ENCODE data around the gene LGR6.
"Not testable (repeated sequence)": the region's sequence is repeated elsewhere in the genome, so short reads cannot be mapped to it uniquely, and the experiment has no call there.

The LGR6 gene

DNA sequence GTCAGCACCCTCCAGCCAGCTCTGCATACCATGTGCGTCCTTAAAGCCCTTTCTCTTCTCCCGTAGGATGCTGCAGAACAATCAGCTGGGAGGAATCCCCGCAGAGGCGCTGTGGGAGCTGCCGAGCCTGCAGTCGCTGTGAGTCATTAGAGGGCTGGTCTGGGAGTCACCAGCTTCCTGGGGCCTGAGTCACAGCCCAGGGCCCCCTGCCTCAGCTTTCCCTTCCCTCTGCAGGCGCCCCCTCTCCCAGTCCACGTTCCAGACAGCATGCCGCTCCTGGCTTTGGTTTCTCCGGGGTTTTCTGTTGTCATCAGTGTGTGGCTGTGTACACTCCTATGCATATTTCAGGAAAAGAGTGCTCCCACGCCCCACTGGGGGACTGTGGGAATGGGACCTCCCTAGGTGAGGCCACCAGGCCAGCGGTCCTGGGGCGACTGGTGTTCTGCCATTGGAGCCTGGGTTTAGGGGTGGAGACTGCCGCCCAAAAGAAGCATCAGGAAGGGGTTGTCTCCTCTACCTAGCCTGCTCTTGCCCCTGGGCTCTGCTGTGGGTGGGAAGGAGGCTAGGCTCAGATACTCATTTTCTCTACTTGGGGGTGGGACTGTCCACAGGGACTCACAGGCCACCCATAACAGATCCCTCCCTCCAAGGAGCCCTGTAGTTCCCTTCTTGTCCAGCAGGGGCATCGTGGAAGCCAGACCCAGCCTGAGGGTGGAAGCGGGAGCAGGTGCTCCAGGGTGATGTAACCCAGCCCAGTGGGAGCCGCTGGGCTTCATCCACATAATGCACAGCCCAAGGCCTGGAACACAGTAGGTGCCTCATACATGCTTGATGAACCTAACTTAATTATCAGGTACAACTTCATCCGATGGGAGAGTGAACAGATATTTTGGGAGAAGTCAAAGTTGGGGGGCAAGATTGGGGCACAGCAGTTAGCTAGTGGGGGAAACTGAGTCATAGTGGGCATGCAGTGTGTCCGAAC lies 42.5 kb downstream of the LGR6 start:
- peaks cover 41% of the 10 kb centered on the region for H3K4me1 ChIP-seq (ENCODE audit: insufficient read depth, low read length)
- peak overlapping the region; percentile 30 for H3K9ac ChIP-seq (ENCODE audit: low read depth, low read length)
- H3K9me3 ChIP-seq (ENCODE audit: control insufficient read depth, insufficient read depth, low read length), result no peaks in the 10 kb centered on the region
- H3K36me3 ChIP-seq (ENCODE audit: insufficient read depth, low read length), result no peaks in the 10 kb centered on the region

DNA sequence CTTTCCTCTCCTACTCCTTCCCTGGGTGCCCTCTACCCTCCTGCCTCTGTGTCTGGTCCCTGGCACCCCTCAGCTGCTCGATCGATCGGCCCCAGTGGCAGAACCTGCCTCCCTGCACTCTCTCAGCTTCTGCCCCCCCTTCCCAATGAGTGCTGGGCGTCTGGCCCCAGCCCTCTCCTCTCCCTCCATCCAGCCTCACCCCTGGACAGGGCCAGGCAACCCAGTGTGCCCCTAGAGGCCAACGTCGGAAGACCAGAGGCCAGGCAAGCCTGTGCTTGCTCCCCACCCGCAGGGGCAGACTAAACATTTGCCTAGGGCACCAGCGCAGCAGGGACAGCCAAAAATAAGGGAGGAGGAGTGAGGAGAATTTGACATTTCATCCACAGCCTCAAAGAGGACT lies 43.5 kb downstream of the LGR6 start:
- peaks cover 41% of the 10 kb centered on the region for H3K4me1 ChIP-seq (ENCODE audit: insufficient read depth, low read length)
- peak overlapping the region; percentile 21 for H3K9ac ChIP-seq (ENCODE audit: low read depth, low read length)
- H3K9me3 ChIP-seq (ENCODE audit: control insufficient read depth, insufficient read depth, low read length), result no peaks in the 10 kb centered on the region; the same call in 1 of the 2 replicates
- H3K36me3 ChIP-seq (ENCODE audit: insufficient read depth, low read length), result no peaks in the 10 kb centered on the region

DNA sequence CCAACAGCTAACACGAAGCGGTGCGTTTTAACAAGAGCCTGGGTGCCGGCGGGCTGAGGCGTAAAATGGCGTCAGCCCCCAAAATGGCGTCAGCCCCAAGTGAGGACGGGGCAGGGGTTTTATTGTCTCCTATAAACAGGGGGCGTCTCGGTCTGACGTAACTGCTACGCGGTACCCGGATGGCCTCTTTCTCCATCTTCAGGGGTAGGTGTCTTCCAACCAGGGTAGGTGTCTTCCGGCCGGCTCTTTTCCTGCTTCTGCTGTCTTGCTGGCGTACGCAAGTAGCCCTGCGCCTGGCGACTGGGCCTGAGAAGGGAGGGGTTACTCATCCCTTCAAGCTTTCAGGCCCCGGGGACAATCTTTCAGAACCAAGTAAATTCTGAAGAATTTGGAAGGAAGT lies 45.3 kb downstream of the LGR6 start:
- Histone ChIP-seq H3K9me3 (ENCODE audit: control insufficient read depth, insufficient read depth, low read length) (no peaks in the 10 kb centered on the region; the same call in 1 of the 2 replicates), H3K9ac (ENCODE audit: low read depth, low read length) (no peak overlapping the region), H3K4me1 (ENCODE audit: insufficient read depth, low read length) (peaks cover 30% of the 10 kb centered on the region), H3K36me3 (ENCODE audit: insufficient read depth, low read length) (no peaks in the 10 kb centered on the region)

DNA sequence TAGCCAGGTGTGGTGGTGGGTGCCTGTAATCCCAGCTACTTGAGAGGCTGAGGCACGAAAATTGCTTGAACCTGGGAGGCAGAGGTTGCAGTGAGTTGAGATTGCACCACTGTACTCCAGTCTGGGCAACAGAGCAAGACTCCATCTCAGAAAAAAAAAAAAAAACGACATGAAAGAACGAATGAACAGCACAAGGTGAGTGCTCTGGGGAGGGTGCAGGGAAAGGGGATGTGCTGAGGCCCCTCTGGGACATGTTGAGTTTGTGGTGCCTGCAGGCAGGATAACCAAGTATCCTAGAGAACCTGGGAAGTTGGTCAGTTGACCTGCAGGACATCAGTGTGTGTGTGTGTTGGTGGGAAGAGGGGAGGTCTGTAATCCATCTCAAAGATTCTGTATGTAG lies 46.6 kb downstream of the LGR6 start:
- peaks cover 18% of the 10 kb centered on the region for H3K4me1 ChIP-seq (ENCODE audit: insufficient read depth, low read length)
- H3K9me3 ChIP-seq (ENCODE audit: control insufficient read depth, insufficient read depth, low read length), result not testable (repeated sequence)

DNA sequence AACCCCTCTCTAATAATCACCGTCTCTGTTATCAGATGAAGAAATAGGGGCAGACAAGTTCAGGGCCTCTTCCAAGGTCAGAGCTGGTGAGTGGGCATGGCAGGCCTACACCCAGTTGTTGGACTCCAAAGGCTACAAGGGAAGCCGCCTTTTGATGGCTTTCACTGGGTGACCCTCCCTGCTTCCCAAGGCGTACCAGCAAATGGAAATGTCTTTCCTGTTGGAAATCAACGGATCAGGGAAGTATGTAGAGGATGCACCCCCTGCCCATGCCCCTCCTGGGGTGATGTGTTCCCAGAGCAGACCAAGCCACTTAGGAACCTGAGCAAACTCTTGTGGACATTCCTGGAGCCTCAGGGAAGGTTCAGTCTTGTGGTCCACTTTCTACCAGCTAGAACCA lies 47.4 kb downstream of the LGR6 start:
- Histone ChIP-seq H3K9me3 (ENCODE audit: control insufficient read depth, insufficient read depth, low read length) (no peaks in the 10 kb centered on the region; the same call in 1 of the 2 replicates), H3K9ac (ENCODE audit: low read depth, low read length) (no peak overlapping the region), H3K4me1 (ENCODE audit: insufficient read depth, low read length) (peaks cover 13% of the 10 kb centered on the region), H3K36me3 (ENCODE audit: insufficient read depth, low read length) (no peaks in the 10 kb centered on the region)

More for the DNA sequence above, 46.6 kb downstream of the LGR6 start:
- H3K9ac ChIP-seq (ENCODE audit: low read depth, low read length); H3K36me3 ChIP-seq (ENCODE audit: insufficient read depth, low read length): not testable (repeated sequence)

DNA sequence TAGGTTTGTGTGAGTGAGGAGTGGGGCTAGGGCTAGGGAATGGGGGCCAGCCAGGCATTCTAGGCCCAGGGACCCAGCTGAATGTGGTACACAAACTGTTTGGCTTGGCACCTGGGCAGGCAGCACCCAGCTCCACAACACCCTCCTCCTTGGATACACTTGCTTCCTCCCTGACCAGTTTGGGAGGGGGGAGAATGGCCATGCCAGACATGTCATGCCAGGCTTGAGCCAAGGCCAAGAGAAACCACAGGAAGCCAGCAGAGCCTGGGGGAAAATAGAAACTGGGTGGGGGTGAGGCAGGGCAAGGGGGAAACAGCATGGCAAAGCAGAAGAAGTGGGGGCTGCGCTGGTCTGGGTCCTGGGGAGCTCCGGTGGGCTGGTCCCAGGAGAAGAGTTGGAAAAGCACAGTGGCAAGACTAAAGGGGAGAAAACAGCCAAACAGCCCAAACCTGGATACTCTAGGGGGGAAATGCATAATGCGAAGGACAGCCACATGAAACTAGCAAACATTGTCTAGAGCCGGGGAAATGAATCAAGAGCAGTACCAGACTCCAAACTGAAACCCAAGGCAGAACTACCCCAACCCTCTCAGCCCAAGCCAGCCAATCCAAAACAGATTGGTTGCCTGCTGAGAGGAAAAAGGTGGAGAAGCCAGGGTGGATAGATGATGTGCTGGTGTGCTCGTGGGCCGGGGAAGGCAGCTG lies 47.9 kb downstream of the LGR6 start:
- Histone ChIP-seq H3K9ac (ENCODE audit: low read depth, low read length) (no peak overlapping the region), H3K9me3 (ENCODE audit: control insufficient read depth, insufficient read depth, low read length) (no peaks in the 10 kb centered on the region; the same call in 1 of the 2 replicates), H3K4me1 (ENCODE audit: insufficient read depth, low read length) (peaks cover 11% of the 10 kb centered on the region), H3K36me3 (ENCODE audit: insufficient read depth, low read length) (no peaks in the 10 kb centered on the region)

DNA sequence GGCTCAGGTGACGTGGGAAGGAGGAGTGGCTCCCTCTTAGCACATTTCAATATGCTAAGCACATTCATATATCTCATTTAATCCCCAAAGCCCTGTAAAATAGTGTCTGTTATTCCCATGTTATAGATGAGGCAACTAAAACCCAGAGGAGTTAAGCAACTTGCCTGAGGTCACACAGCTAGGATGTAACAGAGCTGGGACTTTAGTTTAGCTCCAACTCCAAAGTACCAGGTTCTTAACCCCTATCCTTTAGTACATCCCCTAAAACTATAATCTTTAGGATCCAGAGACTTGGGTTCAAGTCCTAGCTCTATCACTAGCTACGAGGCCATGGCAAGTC lies 48.5 kb downstream of the LGR6 start:
- peaks cover 8% of the 10 kb centered on the region for H3K4me1 ChIP-seq (ENCODE audit: insufficient read depth, low read length)
- H3K9ac ChIP-seq (ENCODE audit: low read depth, low read length), result no peak overlapping the region
- no peaks in the 10 kb centered on the region; the same call in 1 of the 2 replicates for H3K9me3 ChIP-seq (ENCODE audit: control insufficient read depth, insufficient read depth, low read length)
- H3K36me3 ChIP-seq (ENCODE audit: insufficient read depth, low read length), result no peaks in the 10 kb centered on the region

DNA sequence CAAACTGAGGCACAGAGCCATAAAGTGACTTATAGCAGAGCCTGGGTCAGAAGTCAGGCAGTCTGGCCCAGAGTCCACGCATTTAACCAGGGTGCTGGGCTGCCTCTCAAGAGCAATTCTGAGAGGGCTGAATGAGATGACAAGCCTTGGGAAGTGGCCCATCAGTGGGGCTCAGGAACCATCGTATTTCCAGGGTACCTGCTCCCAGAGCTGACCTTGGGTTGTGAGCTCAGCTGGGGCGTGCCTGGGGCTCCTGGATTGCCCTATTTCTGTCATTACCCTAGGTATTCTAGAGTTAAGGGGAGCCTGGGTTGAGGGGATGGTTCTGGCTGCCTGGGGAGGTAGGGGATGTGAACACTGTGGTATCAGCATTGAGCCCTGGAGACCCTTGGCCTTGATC lies 49.4 kb downstream of the LGR6 start:
- Histone ChIP-seq H3K4me1 (ENCODE audit: insufficient read depth, low read length) (peaks cover 7% of the 10 kb centered on the region), H3K9me3 (ENCODE audit: control insufficient read depth, insufficient read depth, low read length) (no peaks in the 10 kb centered on the region; the same call in 1 of the 2 replicates), H3K36me3 (ENCODE audit: insufficient read depth, low read length) (no peaks in the 10 kb centered on the region), H3K9ac (ENCODE audit: low read depth, low read length) (no peak overlapping the region)

DNA sequence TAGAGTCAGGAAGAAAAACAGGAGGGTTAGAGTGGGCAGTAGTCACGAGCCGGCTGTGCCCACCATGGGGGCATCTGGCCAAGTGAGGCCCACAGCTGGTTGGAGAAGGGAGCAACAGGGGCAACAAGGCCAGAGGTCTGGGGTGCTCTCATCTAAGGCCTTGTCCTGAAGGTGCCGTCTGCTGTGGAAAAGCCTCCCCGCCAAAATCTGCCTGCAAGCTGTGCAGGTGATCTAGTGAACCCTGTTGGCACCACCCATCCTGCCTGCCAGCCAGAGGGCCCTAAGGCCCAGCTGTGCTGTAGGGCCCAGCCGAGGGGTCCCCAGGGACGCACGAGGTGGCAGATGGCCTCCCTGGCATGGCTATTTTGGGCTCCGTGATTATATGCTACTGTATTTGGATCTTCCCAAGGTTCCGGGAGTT lies 51.3 kb downstream of the LGR6 start:
- no peak overlapping the region for H3K9ac ChIP-seq (ENCODE audit: low read depth, low read length)
- peaks cover 7% of the 10 kb centered on the region for H3K4me1 ChIP-seq (ENCODE audit: insufficient read depth, low read length)
- H3K9me3 ChIP-seq (ENCODE audit: control insufficient read depth, insufficient read depth, low read length), result no peaks in the 10 kb centered on the region; the same call in 1 of the 2 replicates
- H3K36me3 ChIP-seq (ENCODE audit: insufficient read depth, low read length), result no peaks in the 10 kb centered on the region

DNA sequence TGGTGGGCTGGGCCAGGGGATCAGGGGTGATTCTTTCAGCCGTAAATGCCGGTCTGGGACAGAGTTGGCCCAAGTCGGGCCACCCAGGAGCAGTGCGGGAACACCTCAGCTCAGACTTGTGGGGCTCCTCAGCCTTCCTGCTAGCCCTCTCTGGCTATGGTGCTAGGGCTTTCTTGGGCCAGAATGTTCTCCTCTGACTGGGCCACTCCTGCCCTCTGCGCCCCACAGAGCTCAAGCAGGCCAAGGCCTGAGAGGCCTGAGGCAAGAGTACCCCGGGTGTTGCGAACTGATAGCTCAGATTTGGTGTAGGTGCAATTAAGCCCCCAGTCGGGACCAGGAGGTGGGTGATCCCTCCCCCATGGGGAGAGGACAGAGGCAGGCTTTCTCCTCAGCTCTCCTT lies 51.8 kb downstream of the LGR6 start:
- H3K9me3 ChIP-seq (ENCODE audit: control insufficient read depth, insufficient read depth, low read length), result no peaks in the 10 kb centered on the region; the same call in 1 of the 2 replicates
- peaks cover 7% of the 10 kb centered on the region for H3K4me1 ChIP-seq (ENCODE audit: insufficient read depth, low read length)
- H3K36me3 ChIP-seq (ENCODE audit: insufficient read depth, low read length), result no peaks in the 10 kb centered on the region
- H3K9ac ChIP-seq (ENCODE audit: low read depth, low read length), result no peak overlapping the region

DNA sequence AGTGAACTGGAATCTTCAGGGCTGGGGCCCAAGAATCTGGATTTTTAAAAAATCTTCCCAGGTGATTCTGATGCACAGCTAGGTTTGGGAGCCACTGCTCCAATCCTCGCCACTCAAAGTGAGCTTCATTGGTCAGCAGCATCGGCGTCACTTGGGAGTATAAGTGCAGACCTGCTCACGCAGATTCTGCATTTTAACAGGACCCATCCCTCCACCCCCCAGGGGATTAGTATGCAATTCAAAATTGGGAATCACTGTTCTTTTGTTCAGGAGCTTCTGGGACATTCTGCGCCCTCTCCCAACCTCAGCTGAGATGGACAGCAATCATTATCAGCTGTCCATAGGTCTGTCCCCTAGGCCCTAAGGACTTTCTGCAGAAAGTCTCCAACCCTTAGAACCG lies 53.5 kb downstream of the LGR6 start:
- H3K9ac ChIP-seq (ENCODE audit: low read depth, low read length), result no peak overlapping the region
- H3K36me3 ChIP-seq (ENCODE audit: insufficient read depth, low read length), result no peaks in the 10 kb centered on the region
- peaks cover 7% of the 10 kb centered on the region for H3K4me1 ChIP-seq (ENCODE audit: insufficient read depth, low read length)
- H3K9me3 ChIP-seq (ENCODE audit: control insufficient read depth, insufficient read depth, low read length), result no peaks in the 10 kb centered on the region; the same call in 1 of the 2 replicates

DNA sequence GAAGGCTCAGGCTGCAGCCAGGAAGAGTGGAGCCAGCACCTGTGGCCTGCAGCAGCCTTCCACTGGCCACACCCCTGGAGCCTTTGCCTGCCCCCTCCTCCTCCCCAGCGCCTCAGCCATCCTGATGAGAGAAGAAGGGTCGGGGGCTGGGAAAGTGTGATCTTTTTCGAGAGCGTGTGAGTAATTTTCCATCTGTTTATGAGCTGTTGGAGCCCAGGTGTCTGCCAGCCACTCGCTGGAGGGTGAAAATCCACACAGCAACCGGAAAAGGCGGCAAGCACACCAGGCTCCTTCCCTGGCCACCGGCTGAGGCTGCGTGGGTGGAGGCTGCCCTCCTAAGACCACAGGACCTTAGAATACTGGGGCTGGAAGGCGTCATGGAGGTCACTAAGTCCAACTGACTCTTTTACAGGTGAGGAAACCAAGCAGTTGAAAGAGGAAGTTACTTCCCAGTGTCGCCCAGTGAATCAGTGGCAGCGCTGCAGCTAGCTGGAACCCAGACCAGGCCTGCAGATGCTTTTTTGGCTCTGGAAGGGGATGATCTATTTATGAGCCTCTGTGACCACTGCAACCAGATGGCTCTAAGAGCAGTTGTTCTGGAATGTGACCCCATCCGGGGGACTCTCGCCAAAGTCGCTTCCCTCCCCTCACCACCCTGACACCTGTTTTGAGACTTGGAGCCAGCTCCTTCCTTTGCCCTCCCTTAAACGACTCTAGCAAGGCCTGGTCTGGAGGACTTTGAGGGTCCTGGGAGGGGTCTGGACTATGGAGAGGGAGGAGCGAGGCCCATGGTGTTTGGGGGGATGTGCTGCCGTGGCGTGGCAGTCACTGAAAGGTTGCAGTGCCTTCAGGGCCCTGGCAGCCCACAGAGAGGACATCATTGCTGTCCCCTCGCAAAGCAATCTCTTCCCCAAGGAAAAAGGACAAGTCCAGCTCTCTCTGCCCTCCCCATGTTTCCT lies 54.5 kb downstream of the LGR6 start:
- H3K36me3 ChIP-seq (ENCODE audit: insufficient read depth, low read length), result no peaks in the 10 kb centered on the region
- no peak overlapping the region for H3K9ac ChIP-seq (ENCODE audit: low read depth, low read length)
- no peaks in the 10 kb centered on the region for H3K9me3 ChIP-seq (ENCODE audit: control insufficient read depth, insufficient read depth, low read length)
- peaks cover 7% of the 10 kb centered on the region for H3K4me1 ChIP-seq (ENCODE audit: insufficient read depth, low read length)

DNA sequence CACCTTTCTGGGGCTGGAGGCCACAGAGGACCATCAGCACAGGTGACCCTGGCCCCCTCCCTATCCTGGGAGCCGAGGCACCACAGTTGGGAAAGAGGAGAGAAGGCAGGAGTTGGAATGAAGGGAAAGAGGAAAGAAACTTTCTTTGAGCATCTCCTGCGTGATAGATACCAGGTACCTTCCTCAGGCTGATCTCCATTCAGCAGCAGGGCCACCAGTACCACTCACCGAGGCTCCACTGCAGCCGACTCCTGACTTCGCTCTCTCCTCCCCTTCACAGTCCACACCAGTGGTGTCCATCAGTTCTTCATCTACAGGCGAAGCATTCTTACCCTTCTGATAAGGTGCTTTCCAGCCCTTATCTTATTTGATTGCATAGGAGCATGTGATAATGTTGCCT lies 55.3 kb downstream of the LGR6 start:
- H3K9me3 ChIP-seq (ENCODE audit: control insufficient read depth, insufficient read depth, low read length), result no peaks in the 10 kb centered on the region
- no peaks in the 10 kb centered on the region for H3K36me3 ChIP-seq (ENCODE audit: insufficient read depth, low read length)
- no peak overlapping the region for H3K9ac ChIP-seq (ENCODE audit: low read depth, low read length)
- peaks cover 7% of the 10 kb centered on the region for H3K4me1 ChIP-seq (ENCODE audit: insufficient read depth, low read length)

DNA sequence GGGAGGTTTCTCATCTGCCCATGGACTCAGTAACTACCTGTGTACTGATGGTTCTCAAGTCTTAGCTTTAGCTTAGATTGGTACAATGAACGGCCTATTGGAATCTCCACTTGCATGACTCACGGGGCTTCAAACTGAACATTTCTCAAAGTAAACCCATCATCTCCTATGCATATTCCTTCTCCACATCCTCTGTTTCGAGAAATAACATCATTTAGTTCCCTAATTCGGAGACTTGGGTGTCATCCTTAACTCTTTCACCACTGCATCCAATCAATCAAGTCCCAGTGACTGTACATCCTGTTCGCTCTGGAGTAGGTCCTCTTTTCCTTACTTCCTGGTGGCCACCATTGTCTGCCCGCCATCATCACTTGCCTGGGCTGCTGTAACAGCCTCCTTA lies 55.8 kb downstream of the LGR6 start:
- Histone ChIP-seq H3K4me1 (ENCODE audit: insufficient read depth, low read length) (peaks cover 7% of the 10 kb centered on the region), H3K9me3 (ENCODE audit: control insufficient read depth, insufficient read depth, low read length) (no peaks in the 10 kb centered on the region), H3K36me3 (ENCODE audit: insufficient read depth, low read length) (no peaks in the 10 kb centered on the region), H3K9ac (ENCODE audit: low read depth, low read length) (no peak overlapping the region)
